Activated CD8-positive, alpha-beta memory T cell treated with anti-CD3 and anti-CD28 coated beads for 4 hours (primary cell): ENCODE data around the gene IRX5.

ENCODE experiments used
- DNase-seq, 2 donors: peaks; one replicate each; pipeline ENCODE4 v3.0.0-alpha.2; 2020; ENCODE audit warnings: low read depth in 2 of 2

IRX5 gene

DNA sequence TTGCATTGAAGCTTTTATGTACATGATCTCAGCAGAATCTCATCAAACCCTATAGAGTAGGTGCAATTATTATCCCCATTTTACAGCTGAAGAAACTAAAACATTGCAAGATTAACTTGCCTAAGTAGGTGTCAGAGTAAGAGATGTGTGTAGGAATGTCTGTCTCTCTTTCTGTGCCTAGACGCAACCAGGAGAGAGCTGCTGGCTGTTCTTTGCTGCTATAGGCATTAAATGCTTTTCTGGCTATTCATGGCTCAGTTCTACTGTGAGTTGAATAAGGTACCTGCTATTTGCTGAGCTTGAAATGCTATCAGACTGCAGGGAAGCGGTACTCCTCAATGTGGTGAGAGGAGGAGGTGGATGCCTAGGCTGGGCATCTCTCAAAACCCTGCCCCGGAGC lies 17.0 kb downstream of the IRX5 start:
- DNase-seq = no peak

GRCh38 chr16:54952195-54952594 lies 21.5 kb downstream of the IRX5 start:
- DNase-seq = no peak

DNA sequence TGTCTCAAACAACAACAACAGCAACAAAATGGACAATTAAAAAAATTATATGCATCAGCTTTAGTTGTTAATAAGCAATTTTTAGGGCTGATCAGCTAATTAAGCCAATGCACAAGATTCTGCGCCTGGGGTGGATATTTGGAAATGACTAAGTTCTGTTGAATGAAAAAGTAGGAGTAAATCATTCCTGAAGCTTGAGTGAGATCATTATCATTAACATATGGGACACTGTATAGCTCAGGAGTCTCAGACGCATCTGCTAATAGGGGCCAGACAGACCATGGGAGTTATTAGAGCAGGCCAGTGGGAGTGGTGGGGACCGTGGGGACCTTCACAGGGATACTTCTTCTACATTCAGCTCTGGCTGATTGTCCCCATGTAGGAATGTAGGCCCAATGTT lies 22.8 kb downstream of the IRX5 start:
- DNase-seq = no peak

DNA sequence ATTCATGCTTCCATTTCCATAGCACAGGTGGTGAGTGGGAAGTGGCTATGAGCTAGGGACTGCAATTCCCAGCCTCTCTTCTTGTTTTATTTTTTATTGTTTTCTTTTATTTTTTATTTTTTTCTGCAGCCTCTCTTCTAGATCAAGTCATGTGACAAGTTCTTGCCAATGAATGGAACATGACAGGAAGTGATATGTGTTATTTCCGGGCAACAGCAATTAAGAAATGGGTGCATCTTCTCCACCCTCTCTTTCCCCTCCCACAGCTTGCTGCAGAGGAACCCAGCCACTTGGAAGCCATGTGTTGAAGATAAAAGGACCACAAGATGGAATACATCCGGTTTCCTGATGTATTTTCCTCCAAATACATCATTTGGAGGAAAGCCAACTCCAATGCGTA lies 23.6 kb downstream of the IRX5 start:
- no peak for DNase-seq

GRCh38 chr16:54955757-54956156 lies 25.1 kb downstream of the IRX5 start:
- no peak for DNase-seq

GRCh38 chr16:54957403-54958166 lies 26.9 kb downstream of the IRX5 start:
- no peak for DNase-seq

DNA sequence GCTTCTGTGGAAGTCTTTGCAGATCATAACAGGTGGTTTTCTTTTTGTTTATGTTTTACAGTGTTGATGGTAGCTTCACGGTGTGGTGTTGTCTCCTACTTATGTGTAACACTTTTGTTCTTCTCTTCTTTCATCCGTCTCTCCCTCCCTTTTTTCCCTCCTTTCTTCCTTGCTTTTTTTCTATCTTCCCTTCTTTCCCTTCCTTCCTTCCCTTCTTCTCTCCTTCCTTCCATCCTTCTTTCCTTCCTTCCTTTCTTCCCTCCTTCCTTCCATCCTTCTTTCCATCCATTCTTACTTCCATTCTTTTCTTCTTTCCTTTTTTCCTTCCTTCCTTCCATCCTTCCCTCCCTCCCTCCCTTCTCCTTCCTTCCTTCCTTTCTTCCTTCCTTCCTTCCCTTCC lies 31.4 kb downstream of the IRX5 start:
- DNase-seq = no peak

DNA sequence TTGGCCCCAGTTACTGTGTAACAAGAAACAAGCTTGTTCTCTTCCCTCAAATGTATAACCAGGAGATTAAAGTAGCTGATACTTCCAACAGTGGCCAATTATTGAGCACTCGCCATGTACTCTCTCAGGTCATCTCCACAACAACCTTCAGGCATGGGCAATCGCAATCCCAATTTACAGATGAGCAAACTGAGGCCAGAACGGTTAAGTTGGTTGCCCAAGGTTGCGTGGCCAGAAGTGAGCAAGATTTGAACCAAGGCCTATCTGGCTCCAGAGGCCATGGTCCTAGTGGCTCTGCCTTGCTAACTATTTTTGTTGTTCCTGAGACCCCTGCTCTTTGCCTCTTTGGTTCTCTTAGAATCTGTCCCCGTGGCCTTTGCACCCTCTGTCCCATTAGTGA lies 33.6 kb downstream of the IRX5 start:
- no peak for DNase-seq

- DNase-seq = no peak
Observed at GRCh38 chr16:54965464-54965863, 34.8 kb downstream of the IRX5 start.

- no peak for DNase-seq
Observed at GRCh38 chr16:54968011-54968410, 37.3 kb downstream of the IRX5 start.

- no peak for DNase-seq
Observed at GRCh38 chr16:54968784-54969183, 38.1 kb downstream of the IRX5 start.

GRCh38 chr16:54970016-54970415 lies 39.4 kb downstream of the IRX5 start:
- no peak for DNase-seq

DNA sequence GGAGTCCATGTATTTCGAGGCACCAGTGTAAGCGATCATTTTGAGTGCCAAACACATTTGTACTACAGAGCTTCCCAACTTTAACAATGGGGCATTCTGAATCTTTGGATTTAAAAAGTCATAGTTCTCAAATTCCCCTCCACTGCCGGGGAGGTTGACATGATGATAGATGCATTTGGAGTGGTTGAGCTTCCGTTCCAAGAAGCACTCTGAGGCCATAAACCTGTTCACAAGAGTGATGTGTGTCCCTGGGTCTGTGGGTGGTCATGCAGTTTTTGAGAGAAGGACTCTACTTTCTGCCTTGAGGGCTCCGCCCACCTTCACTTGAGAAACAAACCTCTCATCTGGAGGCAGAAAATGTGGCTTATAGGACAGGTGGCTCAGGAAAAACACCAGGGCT lies 43.7 kb downstream of the IRX5 start:
- DNase-seq = no peak

- no peak for DNase-seq
Observed at GRCh38 chr16:54976651-54977200, 46.1 kb downstream of the IRX5 start.

DNA sequence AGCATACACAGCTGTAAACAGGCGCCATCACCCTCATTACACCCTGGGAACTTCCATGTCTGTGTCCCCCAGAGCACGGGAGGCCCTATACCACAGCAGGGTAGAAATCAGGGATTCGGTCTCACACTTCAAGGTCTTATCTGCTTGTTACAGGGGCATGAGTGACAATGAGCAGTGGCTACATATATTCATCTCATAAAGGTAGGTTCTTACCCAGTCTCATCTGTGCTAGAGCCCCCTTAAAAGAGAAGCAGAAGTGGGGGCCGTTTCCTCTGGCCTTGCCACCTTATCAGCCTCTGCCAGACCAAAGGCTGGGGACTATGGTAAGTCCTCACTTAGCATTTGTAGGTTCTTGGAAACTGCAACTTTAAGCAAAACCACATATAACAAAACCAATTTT lies 46.5 kb downstream of the IRX5 start:
- DNase-seq = no peak

DNA sequence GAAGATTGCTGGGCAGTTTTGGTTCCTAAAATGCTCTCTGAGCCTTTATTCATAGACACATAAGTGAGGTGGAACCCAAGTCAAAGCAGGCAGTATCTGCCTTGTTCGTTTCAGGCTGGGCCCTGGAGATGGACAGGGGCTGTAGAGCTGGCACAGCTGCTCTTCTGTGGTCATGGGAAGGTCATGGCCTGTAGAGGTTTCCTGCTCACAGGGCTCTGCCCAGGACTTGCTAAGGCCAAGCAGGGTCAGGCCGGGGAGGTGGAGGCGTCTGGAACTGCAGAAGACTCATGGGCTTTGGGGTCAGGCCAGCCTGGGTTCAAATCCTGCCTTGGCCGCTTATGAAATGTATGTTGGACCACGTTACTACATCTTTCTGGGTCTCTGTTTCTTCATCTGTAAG lies 50.2 kb downstream of the IRX5 start:
- no peak for DNase-seq
